Ascending aorta (tissue), 2 donors: ENCODE results near the gene HUWE1. TPM values are rescaled to one million over a fixed set of nuclear protein-coding genes. Genes with fewer than 3 reads are reported as not detected.

ENCODE experiments used
- DNase-seq, 2 donors: peaks; one replicate each; pipeline ENCODE4 v3.0.0-alpha.2; 2019; ENCODE audit warnings: low spot score in 2 of 2
- H3K27ac ChIP-seq, 2 donors: fragments of 200-600 bp; sonication (generic); one replicate each; pipeline ENCODE4 v1.5.1; 2016 to 2017; ENCODE audit warnings: mild to moderate bottlenecking in 1 of 2
- H3K27me3 ChIP-seq: fragments of 200-600 bp; sonication (generic); one replicate; pipeline ENCODE4 v1.5.1; 2017
- H3K36me3 ChIP-seq, 2 donors: fragments of 200-600 bp; sonication (generic); one replicate each; pipeline ENCODE4 v1.5.1; 2016
- H3K4me1 ChIP-seq, 2 donors: fragments of 200-600 bp; sonication (generic); one replicate each; pipeline ENCODE4 v1.5.1; 2016 to 2017; ENCODE audit warnings: mild to moderate bottlenecking in 1 of 2
- H3K4me3 ChIP-seq, 2 donors: fragments of 200-600 bp; sonication (generic); one replicate each; pipeline ENCODE4 v1.5.1; 2016 to 2017; ENCODE audit warnings: mild to moderate bottlenecking in 1 of 2
- H3K9me3 ChIP-seq, 2 donors: fragments of 200-600 bp; sonication (generic); one replicate each; pipeline ENCODE4 v1.5.1; 2016
- intact Hi-C: fragments of 100-400 bp; cut with DNase I; formaldehyde crosslinking; loops from one replicate; pipeline ENCODE4 v1.15.1; 2023
- total RNA-seq: library from RNA; depleted of rRNA; stranded (reverse); fragments of >200 nt; gene quantifications from one replicate; pipeline ENCODE4 v1.1.0, GENCODE V29; 2016
- TF ChIP-seq, protein P1 (sequence below), 3 experiments: fragments of 200-600 bp in 2 of 3; fragments of 450-650 bp in 1 of 3; sonication (generic) in 2 of 3; IDR thresholded peaks; one replicate each; pipeline ENCODE4 v1.5.1; 2016 to 2019; ENCODE audit warnings: antibody characterized with exemption in 3 of 3, mild to moderate bottlenecking in 1 of 3, moderate library complexity in 1 of 3

Gene HUWE1
- 135 TPM for total RNA-seq

- TF ChIP-seq, protein P1, sequence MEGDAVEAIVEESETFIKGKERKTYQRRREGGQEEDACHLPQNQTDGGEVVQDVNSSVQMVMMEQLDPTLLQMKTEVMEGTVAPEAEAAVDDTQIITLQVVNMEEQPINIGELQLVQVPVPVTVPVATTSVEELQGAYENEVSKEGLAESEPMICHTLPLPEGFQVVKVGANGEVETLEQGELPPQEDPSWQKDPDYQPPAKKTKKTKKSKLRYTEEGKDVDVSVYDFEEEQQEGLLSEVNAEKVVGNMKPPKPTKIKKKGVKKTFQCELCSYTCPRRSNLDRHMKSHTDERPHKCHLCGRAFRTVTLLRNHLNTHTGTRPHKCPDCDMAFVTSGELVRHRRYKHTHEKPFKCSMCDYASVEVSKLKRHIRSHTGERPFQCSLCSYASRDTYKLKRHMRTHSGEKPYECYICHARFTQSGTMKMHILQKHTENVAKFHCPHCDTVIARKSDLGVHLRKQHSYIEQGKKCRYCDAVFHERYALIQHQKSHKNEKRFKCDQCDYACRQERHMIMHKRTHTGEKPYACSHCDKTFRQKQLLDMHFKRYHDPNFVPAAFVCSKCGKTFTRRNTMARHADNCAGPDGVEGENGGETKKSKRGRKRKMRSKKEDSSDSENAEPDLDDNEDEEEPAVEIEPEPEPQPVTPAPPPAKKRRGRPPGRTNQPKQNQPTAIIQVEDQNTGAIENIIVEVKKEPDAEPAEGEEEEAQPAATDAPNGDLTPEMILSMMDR (IDR thresholded peaks at IDR 0.05), result no peak
- peak; percentile 36 to 85 for DNase-seq
- Histone ChIP-seq H3K4me1 (no peaks in the 10 kb centered on the region), H3K36me3 (no peaks in the 10 kb centered on the region), H3K4me3 (peak within 1 kb of the TSS; percentile 59 to 71), H3K27ac (peak within 1 kb of the TSS; percentile 79 to 84), H3K27me3 (no peaks in the 10 kb centered on the region), H3K9me3 (no peaks in the 10 kb centered on the region)
- intact Hi-C loops, result loop anchor here (5.0 to 10.0 kb wide), 6 partner anchors 61 to 1318 kb away; partner anchors contain the start of genes APEX2, FAM120C, MAGED2 and TSPYL2
Measured at GRCh38 chrX:53686151-53686885, at the start of gene HUWE1. HUWE1 (minus strand) TSS chrX:53686719; CDS start chrX:53654107, 32,612 bp downstream.

DNA sequence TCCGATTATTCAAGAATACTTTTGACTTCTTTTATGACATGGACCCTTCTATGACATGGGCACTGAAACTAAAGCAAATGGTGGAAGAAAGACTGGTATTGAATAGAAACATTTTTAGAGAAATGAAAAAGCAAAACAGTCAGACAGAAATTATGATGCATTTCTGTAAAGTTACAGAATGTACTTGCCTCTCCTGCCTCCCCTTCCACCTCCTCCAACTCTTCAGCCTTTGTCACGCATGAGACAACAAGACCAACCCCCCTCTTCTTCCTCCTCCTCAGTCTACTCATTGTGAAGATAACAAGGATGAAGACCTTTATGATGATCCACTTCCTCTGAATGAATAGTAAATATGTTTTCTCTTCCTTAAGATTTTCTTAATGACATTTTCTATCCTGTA is 46.3 kb upstream of the HUWE1 start:
- H3K4me3 ChIP-seq, result no peak overlapping the region
- no peak overlapping the region for H3K27ac ChIP-seq
- no peaks in the 10 kb centered on the region for H3K36me3 ChIP-seq
- H3K27me3 ChIP-seq, result no peaks in the 10 kb centered on the region
- no peak for DNase-seq
- intact Hi-C loops, result no loop called here
- no peaks in the 10 kb centered on the region for H3K9me3 ChIP-seq
- TF ChIP-seq, protein P1 (IDR thresholded peaks at IDR 0.05), result no peak
- no peaks in the 10 kb centered on the region for H3K4me1 ChIP-seq

- intact Hi-C loops, result no loop called here
- Histone ChIP-seq H3K27me3 (no peaks in the 10 kb centered on the region), H3K4me1 (no peaks in the 10 kb centered on the region), H3K36me3 (no peaks in the 10 kb centered on the region), H3K9me3 (no peaks in the 10 kb centered on the region), H3K27ac (no peak overlapping the region), H3K4me3 (no peak overlapping the region)
- DNase-seq, result no peak
- TF ChIP-seq, protein P1 (IDR thresholded peaks at IDR 0.05), result no peak
Measured at GRCh38 chrX:53729751-53730150, 43.2 kb upstream of the HUWE1 start.

DNA sequence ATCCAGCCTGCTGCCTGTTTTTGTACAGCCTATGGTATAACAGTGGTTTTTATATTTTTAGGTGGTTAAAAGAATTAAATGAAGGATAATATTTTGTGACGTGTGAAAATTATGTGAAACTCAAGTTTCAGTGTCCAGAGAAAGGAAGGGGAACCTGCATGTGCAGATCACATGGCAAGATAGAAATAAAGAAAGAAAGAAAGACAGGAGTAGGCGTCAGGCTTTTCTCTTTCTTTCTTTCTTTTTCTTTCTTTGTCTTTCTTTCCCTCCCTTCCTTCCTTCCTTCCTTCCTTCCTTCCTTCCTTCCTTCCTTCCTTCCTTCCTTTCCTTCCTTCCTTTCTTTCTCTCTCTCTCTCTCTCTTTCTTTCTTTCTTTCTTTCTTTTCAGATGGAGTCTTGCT is 42.0 kb upstream of the HUWE1 start:
- H3K9me3 ChIP-seq, result no peaks in the 10 kb centered on the region
- no peak overlapping the region for H3K4me3 ChIP-seq
- intact Hi-C loops, result no loop called here

DNA sequence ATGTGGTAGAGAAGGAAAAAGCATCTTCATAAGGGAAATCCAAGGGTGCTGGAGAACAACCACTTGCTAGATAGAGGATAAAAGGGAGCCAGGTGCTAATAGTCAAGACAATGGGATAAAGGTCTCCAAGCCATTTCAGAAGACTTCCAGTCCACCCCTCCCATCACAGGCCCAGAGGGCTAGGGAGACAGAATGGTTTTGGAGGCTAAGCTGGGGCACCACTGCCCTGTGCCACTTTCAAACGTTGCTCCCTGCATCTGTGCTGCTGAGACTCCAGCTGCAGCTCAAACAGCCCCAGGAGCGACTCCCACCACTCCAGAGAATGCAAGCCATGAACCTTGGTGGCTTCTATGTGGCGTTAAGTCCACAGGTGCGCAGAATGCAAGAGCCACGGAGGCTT is 38.4 kb upstream of the HUWE1 start:
- H3K9me3 ChIP-seq, result no peaks in the 10 kb centered on the region
- intact Hi-C loops, result no loop called here
- no peak for DNase-seq
- H3K4me1 ChIP-seq, result no peaks in the 10 kb centered on the region
- H3K4me3 ChIP-seq, result no peak overlapping the region
- no peak overlapping the region for H3K27ac ChIP-seq
- H3K36me3 ChIP-seq, result no peaks in the 10 kb centered on the region
- no peaks in the 10 kb centered on the region for H3K27me3 ChIP-seq
- TF ChIP-seq, protein P1 (IDR thresholded peaks at IDR 0.05), result no peak

More for the DNA sequence above, 42.0 kb upstream of the HUWE1 start:
- no peak for DNase-seq
- no peaks in the 10 kb centered on the region for H3K36me3 ChIP-seq
- no peaks in the 10 kb centered on the region for H3K4me1 ChIP-seq
- H3K27ac ChIP-seq, result no peak overlapping the region
- TF ChIP-seq, protein P1 (IDR thresholded peaks at IDR 0.05), result no peak
- H3K27me3 ChIP-seq, result no peaks in the 10 kb centered on the region
